Liver (tissue), 3 donors: Measurements from ENCODE around the gene ENTHD1.

Experiments
- GABPA ChIP-seq, 2 donors: IDR thresholded peaks in 1 of 2; conservative IDR thresholded peaks in 1 of 2; 2 replicates each; pipeline ENCODE4 v1.6.1; 2016; ENCODE audit warnings: antibody characterized with exemption in 2 of 2, mild to moderate bottlenecking in 1 of 2, moderate library complexity in 1 of 2
- TAF1 ChIP-seq: conservative IDR thresholded peaks from 2 replicates; pipeline ENCODE4 v1.6.1; 2016; ENCODE audit warnings: antibody characterized with exemption, mild to moderate bottlenecking
- TF ChIP-seq, protein P1 (sequence below): fragments of 150-350 bp; IDR thresholded peaks from 2 replicates; pipeline ENCODE4 v1.5.1; 2017; ENCODE audit warnings: improper control_type of control experiment, low read depth, low read length; ENCODE audit not compliant: missing input control
- donor health status: healthy.
- donor health status: healthy.

DNA sequence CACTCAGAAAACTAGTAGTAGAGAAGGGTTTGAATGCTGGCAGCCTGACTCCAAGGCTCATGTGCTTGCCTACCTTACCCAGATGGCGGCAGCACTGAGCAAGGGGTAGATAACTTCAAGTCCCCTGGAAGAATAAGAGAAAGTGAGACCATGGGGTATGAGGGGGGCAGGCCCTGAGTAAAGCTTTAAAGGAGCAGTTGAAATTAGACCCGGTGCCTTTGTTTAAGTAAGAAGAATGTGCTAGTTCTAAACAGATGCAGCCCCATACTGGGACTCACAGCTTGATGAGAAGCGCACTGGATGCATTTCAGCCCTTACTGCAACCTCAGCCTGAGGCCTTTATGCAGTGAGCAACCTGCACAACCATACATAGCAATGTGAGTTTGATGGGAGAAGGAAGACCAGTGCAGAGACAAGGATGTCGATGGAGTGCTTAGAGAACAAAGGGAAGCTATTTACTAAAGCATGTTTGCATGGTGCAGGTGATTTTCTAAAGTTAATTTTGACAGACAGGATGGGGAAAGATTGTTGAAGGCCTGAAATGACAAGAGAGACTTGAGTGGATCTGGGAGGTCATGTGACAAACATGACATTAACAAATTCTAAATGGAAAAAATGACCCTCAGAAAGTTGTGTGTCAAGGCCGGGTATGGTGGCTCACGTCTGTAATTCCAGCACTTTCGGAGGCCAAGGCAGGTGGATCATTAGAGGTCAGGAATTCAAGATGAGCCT, 39.5 kb upstream of the ENTHD1 start:
- TF ChIP-seq, protein P1, sequence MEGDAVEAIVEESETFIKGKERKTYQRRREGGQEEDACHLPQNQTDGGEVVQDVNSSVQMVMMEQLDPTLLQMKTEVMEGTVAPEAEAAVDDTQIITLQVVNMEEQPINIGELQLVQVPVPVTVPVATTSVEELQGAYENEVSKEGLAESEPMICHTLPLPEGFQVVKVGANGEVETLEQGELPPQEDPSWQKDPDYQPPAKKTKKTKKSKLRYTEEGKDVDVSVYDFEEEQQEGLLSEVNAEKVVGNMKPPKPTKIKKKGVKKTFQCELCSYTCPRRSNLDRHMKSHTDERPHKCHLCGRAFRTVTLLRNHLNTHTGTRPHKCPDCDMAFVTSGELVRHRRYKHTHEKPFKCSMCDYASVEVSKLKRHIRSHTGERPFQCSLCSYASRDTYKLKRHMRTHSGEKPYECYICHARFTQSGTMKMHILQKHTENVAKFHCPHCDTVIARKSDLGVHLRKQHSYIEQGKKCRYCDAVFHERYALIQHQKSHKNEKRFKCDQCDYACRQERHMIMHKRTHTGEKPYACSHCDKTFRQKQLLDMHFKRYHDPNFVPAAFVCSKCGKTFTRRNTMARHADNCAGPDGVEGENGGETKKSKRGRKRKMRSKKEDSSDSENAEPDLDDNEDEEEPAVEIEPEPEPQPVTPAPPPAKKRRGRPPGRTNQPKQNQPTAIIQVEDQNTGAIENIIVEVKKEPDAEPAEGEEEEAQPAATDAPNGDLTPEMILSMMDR: peak; percentile 72
- TF ChIP-seq GABPA (IDR thresholded peaks at IDR 0.05 in 1 of 2, conservative IDR thresholded peaks at IDR 0.05 in 1 of 2): no peak
- no peak for TF ChIP-seq TAF1
